ENCODE data around the gene FKBP7. TPM values are rescaled to one million over a fixed set of nuclear protein-coding genes. Genes with fewer than 3 reads are reported as not detected.
A peak's percentile ranks its signal among the peaks of the same experiment; 100 is the strongest.

Gene FKBP7
- total RNA-seq, 1 donor, result 35.5 TPM

DNA sequence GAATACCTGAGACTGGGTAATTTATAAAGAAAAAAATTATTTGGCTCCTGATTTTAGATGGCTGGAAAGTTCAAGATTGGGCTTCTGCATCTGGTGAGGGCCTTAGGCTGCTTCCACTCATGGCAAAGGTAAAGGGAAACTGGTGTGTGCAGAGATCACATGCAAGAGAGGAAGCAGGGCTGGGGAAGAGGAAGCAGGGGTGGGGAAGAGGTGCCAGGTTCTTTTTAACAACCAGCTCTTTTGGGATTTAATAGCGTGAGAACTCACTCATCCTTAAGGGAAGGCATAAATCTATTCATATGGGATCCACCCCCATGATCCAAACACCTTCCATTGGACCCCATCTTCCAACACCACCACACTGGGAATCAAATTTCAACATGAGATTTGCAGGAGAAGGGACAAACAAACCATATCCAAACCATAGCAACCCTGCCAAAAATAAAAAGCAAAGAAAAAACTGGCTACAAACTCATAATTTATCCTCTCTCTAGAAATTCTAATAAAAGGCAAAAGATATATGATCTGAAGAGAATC lies 57.9 kb downstream of the FKBP7 start:
- H3K4me3 ChIP-seq (ENCODE audit: low read depth, low read length), result no peak overlapping the region
- DNase-seq (ENCODE audit: low read depth), result no peak
- TF ChIP-seq, protein P1, sequence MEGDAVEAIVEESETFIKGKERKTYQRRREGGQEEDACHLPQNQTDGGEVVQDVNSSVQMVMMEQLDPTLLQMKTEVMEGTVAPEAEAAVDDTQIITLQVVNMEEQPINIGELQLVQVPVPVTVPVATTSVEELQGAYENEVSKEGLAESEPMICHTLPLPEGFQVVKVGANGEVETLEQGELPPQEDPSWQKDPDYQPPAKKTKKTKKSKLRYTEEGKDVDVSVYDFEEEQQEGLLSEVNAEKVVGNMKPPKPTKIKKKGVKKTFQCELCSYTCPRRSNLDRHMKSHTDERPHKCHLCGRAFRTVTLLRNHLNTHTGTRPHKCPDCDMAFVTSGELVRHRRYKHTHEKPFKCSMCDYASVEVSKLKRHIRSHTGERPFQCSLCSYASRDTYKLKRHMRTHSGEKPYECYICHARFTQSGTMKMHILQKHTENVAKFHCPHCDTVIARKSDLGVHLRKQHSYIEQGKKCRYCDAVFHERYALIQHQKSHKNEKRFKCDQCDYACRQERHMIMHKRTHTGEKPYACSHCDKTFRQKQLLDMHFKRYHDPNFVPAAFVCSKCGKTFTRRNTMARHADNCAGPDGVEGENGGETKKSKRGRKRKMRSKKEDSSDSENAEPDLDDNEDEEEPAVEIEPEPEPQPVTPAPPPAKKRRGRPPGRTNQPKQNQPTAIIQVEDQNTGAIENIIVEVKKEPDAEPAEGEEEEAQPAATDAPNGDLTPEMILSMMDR (IDR thresholded peaks at IDR 0.05; ENCODE audit: insufficient read depth, low read length), result no peak

DNA sequence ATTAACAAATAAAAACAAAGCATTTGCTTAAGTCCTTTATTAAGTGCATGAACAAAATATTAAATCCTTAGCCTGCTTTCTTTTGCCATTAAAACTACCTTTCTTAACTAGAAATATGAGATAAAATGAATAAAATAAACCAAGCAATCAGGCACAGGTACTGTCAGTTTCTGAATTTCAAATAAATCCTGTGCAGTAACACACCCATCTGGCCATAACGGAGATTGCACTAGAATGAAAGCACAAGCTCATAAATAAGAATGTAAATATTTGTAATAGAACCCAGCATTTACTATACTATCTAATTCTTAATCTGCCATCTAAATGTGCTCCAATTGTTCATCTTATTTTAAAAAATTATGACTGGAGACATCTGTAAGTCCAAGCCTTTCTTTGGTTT lies 59.3 kb downstream of the FKBP7 start:
- TF ChIP-seq, protein P1 (IDR thresholded peaks at IDR 0.05; ENCODE audit: insufficient read depth, low read length), result peak; percentile 30
- H3K4me3 ChIP-seq (ENCODE audit: low read depth, low read length), result no peak overlapping the region
- DNase-seq (ENCODE audit: low read depth), result peak; percentile 52

DNA sequence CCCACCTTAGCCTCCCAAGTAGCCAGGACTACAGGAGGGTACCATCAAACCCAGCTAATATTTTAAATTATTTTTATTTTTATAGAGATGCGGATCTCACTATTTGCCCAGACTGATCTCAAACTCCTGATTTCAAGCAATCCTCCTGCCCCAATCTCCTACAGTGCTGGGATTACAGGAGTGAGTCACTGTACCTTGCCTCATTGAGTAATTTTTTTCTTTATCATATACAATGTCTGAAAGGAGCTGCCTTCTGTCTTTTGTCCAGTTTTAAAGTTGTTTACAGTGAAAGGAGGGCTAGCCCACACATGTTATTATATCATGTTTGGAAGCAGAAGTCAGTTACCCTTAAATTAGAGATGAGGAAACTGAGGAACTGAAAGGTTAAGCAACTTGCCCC lies 60.0 kb downstream of the FKBP7 start:
- TF ChIP-seq, protein P1 (IDR thresholded peaks at IDR 0.05; ENCODE audit: insufficient read depth, low read length), result no peak
- H3K4me3 ChIP-seq (ENCODE audit: low read depth, low read length), result no peak overlapping the region
- DNase-seq (ENCODE audit: low read depth), result peak; percentile 36

DNA sequence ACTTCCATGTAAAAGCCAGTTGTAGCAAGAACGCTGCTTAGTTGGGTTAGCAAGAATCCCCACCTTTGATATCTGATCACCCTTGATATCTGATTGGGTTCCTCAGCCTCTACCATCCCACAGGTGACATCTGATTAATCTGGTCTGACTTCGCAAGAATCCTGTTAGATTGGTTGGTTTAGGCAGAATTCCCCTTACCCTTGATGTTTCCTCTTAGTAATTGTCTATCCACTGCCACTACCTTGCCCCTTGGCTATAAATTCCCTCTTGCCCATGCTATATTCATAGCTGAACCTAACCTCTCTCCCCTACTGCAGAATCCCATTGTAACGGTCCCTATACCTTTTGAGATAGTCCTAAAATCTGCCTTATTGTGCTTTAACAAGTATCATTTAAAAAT lies 60.5 kb downstream of the FKBP7 start:
- H3K4me3 ChIP-seq (ENCODE audit: low read depth, low read length), result no peak overlapping the region
- no peak for DNase-seq (ENCODE audit: low read depth)
- TF ChIP-seq, protein P1 (IDR thresholded peaks at IDR 0.05; ENCODE audit: insufficient read depth, low read length), result no peak

DNA sequence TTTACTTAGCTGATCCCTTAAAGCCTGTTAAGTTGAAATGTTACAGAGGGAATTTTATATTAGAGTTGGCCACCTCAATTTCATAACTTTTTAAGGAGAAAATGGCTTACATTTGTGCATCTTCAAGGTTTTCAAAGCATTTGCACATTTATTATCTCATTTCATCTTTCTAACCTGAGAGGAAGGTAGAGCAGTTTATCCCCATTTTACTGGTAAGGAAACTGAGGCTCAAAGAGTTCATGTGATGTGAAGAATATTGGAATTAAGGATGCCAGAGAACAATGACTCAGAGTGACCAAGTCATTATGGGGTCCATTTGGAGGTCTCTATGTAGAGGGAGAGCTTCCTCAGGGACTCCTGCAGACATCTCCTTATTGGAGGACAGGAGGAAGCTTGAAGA lies 62.4 kb downstream of the FKBP7 start:
- H3K4me3 ChIP-seq (ENCODE audit: low read depth, low read length), result no peak overlapping the region
- TF ChIP-seq, protein P1 (IDR thresholded peaks at IDR 0.05; ENCODE audit: insufficient read depth, low read length), result no peak
- no peak for DNase-seq (ENCODE audit: low read depth)

DNA sequence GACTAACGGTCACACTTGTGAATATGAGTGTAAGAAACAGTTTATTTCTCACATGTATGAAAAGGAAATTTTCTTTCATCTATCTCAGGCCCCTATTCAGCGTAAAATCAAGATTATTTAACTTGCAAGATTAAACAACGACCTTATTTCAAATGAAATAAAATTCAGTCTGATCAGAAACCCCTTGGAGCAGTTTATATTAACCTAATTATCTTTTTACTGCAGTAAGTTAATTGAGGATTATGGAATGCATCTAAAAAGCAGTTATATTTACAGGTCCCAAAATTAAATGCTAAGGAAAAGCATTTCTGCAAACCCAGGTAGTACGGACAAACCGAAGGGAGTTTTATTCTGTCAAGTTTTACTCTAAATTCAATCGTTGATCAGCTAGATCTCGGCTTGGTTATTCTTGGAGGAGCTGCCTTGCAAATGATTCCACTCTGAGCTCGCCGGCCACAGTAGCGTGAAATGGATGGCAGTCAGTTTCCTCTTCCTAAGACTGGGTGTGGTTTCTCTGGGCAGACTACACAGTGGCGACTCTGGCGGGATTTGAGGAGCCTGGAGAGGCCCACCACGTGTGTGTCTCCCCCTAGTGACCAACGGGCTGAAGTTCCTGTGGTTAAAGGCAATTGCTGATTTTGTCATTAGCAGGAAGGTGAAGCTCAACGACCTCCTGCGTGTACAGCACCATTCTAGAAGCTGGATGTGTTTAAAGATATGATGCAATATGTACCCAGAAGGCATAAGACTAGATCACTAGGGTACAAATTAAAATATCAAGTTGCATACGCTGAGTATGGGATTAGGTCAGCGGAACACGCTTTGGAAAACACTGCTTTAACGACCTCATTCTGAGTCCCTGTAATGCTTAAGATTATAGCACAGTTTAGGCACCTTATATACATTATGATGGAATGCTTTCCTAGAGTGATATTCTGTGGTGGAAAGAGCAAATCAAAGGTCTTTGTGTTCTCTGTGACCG lies 63.8 kb downstream of the FKBP7 start:
- DNase-seq (ENCODE audit: low read depth), result peak; percentile 95
- TF ChIP-seq, protein P1 (IDR thresholded peaks at IDR 0.05; ENCODE audit: insufficient read depth, low read length), result peak; percentile 94
- peak overlapping the region; percentile 70 for H3K4me3 ChIP-seq (ENCODE audit: low read depth, low read length)

Other genes starting within 250 kb of the FKBP7 start
- gene PRKRA, start 27.4 kb downstream of the FKBP7 start, total RNA-seq (ENCODE audit: low replicate concordance), result 34.2 and 55.8 TPM in 2 replicates
- gene PJVK, start 27.2 kb downstream of the FKBP7 start, total RNA-seq (ENCODE audit: low replicate concordance), result 1.6 and 2.3 TPM in 2 replicates
- gene PLEKHA3, start 1.9 kb upstream of the FKBP7 start, total RNA-seq (ENCODE audit: low replicate concordance), result 4.7 and 10.0 TPM in 2 replicates

All from fibroblast of the aortic adventitia (primary cell).